DMS 273 (cell line): Measurements from ENCODE around the gene GAS2L1.

Experiments
- DNase-seq: peaks from one replicate; lab custom pipeline; 2025; ENCODE audit not compliant: unreplicated experiment; lab: John Stamatoyannopoulos, UW

Gene GAS2L1

GRCh38 chr22:29308791-29309262 is 2.4 kb downstream of the GAS2L1 start:
- peak; percentile 18 for DNase-seq

GRCh38 chr22:29309332-29310064 is 3.0 kb downstream of the GAS2L1 start:
- DNase-seq = peak; percentile 16

- no peak for DNase-seq
Observed at GRCh38 chr22:29310065-29310862, 3.8 kb downstream of the GAS2L1 start.

- DNase-seq = peak; percentile 91
Observed at GRCh38 chr22:29310863-29311339, 4.5 kb downstream of the GAS2L1 start.

- DNase-seq = peak; percentile 76
Observed at GRCh38 chr22:29311464-29312217, 5.2 kb downstream of the GAS2L1 start.

GRCh38 chr22:29312218-29313125 is 6.0 kb downstream of the GAS2L1 start:
- no peak for DNase-seq

GRCh38 chr22:29313126-29313575 is 6.7 kb downstream of the GAS2L1 start:
- no peak for DNase-seq

GRCh38 chr22:29313576-29314466 is 7.4 kb downstream of the GAS2L1 start:
- DNase-seq = peak; percentile 58

GRCh38 chr22:29314537-29315285 is 8.3 kb downstream of the GAS2L1 start:
- peak; percentile 69 for DNase-seq

- DNase-seq = peak; percentile 63
Observed at GRCh38 chr22:29315286-29316140, 9.1 kb downstream of the GAS2L1 start, which contains the start of gene RASL10A. TSS of gene RASL10A (minus strand) at chr22:29315697. CDS start at chr22:29315246, 451 bp downstream.

GRCh38 chr22:29316141-29316828 is 9.8 kb downstream of the GAS2L1 start:
- no peak for DNase-seq

GRCh38 chr22:29317827-29318454 is 11.5 kb downstream of the GAS2L1 start:
- DNase-seq = no peak

- DNase-seq = no peak
Observed at GRCh38 chr22:29319072-29319471, 12.6 kb downstream of the GAS2L1 start.

GRCh38 chr22:29320546-29320945 is 14.1 kb downstream of the GAS2L1 start:
- DNase-seq = peak; percentile 41

GRCh38 chr22:29323641-29324040 is 17.2 kb downstream of the GAS2L1 start:
- DNase-seq = no peak

- no peak for DNase-seq
Observed at GRCh38 chr22:29325356-29325755, 18.9 kb downstream of the GAS2L1 start.
